Measurements from ENCODE around the gene APBB2. TPM values are rescaled to one million over a fixed set of nuclear protein-coding genes. Genes with fewer than 3 reads are reported as not detected.

Gene APBB2
- total RNA-seq, 1 experiment from 2014 or later, result 46.0 TPM

DNA sequence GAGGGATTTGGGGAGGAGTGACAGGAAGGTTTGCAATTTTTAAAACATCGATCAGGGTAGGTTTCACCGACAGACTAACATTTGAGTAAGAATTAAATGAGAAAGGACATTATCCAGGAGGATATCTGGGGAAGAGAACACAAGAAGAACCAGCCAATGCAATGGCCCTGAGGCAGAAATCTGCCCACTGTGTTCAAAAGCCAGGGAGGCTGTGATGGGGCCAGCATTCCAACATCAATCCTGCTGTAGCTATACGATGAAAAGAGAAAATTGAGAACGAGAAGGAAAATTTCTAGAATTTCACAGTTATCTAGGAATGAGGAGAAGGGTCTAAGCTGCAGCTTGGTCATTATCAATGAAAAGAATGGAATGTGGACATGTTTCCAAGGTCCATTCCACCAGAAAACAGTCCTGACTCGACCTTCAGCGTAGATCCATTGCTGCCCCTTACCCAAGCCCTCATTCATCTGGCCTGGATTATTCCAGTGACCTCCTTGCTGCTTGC is 84.4 kb downstream of the APBB2 start:
- no peaks in the 10 kb centered on the region for H3K36me3 ChIP-seq (ENCODE audit: low read depth)
- H3K27ac ChIP-seq, result no peak overlapping the region
- H3K4me3 ChIP-seq, result no peak overlapping the region
- H3K9me2 ChIP-seq (ENCODE audit: insufficient read depth), result no peaks in the 10 kb centered on the region
- CTCF ChIA-PET, result no interaction called here
- no peak overlapping the region for H2AFZ ChIP-seq
- intact Hi-C loops (cut with micrococcal nuclease; ENCODE audit: unreplicated experiment), result loop anchor here (10.0 kb wide), 1 partner anchor 75 kb away; no protein-coding TSS in a partner anchor
- H3K4me1 ChIP-seq (replicated peaks; ENCODE audit: insufficient read depth), result no peaks in the 10 kb centered on the region; the same call in 1 of the 2 replicates
- H4K20me1 ChIP-seq (ENCODE audit: insufficient read depth), result no peaks in the 10 kb centered on the region
- DNase-seq, result no peak
- POLR2A ChIA-PET (ENCODE audit: unreplicated experiment), result no interaction called here
- TF ChIP-seq, protein P1, sequence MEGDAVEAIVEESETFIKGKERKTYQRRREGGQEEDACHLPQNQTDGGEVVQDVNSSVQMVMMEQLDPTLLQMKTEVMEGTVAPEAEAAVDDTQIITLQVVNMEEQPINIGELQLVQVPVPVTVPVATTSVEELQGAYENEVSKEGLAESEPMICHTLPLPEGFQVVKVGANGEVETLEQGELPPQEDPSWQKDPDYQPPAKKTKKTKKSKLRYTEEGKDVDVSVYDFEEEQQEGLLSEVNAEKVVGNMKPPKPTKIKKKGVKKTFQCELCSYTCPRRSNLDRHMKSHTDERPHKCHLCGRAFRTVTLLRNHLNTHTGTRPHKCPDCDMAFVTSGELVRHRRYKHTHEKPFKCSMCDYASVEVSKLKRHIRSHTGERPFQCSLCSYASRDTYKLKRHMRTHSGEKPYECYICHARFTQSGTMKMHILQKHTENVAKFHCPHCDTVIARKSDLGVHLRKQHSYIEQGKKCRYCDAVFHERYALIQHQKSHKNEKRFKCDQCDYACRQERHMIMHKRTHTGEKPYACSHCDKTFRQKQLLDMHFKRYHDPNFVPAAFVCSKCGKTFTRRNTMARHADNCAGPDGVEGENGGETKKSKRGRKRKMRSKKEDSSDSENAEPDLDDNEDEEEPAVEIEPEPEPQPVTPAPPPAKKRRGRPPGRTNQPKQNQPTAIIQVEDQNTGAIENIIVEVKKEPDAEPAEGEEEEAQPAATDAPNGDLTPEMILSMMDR (conservative IDR thresholded peaks at IDR 0.05), result no peak
- no peak for TF ChIP-seq EZH2 (IDR thresholded peaks at IDR 0.05; ENCODE audit: low read depth)
- BruUV-seq (replicated peaks), result no TSS peak
- no peaks in the 10 kb centered on the region for H3K9me3 ChIP-seq (ENCODE audit: insufficient read depth, low read depth)
- no peaks in the 10 kb centered on the region for H3K27me3 ChIP-seq (ENCODE audit: insufficient read depth, low read depth)
- H3F3A ChIP-seq (ENCODE audit: insufficient read depth, low read depth), result no peaks in the 10 kb centered on the region
- no peaks in the 10 kb centered on the region for H3K79me2 ChIP-seq (ENCODE audit: low read depth)
- H3K4me2 ChIP-seq, result no peak overlapping the region

DNA sequence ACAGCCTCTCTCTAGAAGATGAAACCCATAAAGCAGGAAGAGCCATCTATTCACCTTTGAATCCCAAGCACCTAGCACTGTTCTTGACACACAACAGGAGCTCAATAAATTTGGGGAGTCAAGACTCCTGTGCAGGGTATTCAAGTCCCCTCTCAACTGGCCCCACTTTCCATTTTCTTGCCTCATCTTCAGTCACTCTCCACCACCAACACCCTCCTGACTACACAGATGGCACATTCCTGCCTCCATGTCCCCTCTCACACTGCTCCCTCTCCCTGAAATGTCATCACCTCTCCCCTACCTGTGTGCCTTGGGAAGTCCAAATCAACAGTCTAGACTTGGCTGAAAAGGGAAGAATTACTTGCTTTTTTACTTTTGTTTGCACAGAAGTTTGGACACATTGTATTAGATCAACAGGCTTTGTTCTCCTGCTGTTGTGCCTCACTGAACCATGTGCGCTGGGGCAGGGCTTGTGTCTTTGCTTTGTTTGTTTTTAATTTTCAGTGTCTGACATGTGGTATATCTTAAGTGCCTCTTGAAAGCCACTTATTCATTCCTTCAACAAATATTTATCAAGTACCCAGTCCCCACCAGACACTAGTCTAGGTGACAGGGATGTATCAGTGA is 85.1 kb downstream of the APBB2 start:
- Histone ChIP-seq H3K4me2 (no peak overlapping the region), H3K36me3 (ENCODE audit: low read depth) (no peaks in the 10 kb centered on the region), H3K4me3 (no peak overlapping the region), H2AFZ (no peak overlapping the region), H3K79me2 (ENCODE audit: low read depth) (no peaks in the 10 kb centered on the region), H3K27ac (no peak overlapping the region), H3K4me1 (replicated peaks; ENCODE audit: insufficient read depth) (no peaks in the 10 kb centered on the region; the same call in 1 of the 2 replicates), H4K20me1 (ENCODE audit: insufficient read depth) (no peaks in the 10 kb centered on the region), H3K9me3 (ENCODE audit: insufficient read depth, low read depth) (no peaks in the 10 kb centered on the region), H3K27me3 (ENCODE audit: insufficient read depth, low read depth) (no peaks in the 10 kb centered on the region), H3F3A (ENCODE audit: insufficient read depth, low read depth) (no peaks in the 10 kb centered on the region), H3K9me2 (ENCODE audit: insufficient read depth) (no peaks in the 10 kb centered on the region)
- ChIA-PET POLR2A (ENCODE audit: unreplicated experiment) (no interaction called here), CTCF (no interaction called here)
- no peak for DNase-seq
- BruUV-seq (replicated peaks), result no TSS peak
- intact Hi-C loops (cut with micrococcal nuclease; ENCODE audit: unreplicated experiment), result loop anchor here (10.0 kb wide), 1 partner anchor 76 kb away; no protein-coding TSS in a partner anchor
- no peak for TF ChIP-seq EZH2 (IDR thresholded peaks at IDR 0.05; ENCODE audit: low read depth)
- TF ChIP-seq, protein P1 (conservative IDR thresholded peaks at IDR 0.05), result no peak

DNA sequence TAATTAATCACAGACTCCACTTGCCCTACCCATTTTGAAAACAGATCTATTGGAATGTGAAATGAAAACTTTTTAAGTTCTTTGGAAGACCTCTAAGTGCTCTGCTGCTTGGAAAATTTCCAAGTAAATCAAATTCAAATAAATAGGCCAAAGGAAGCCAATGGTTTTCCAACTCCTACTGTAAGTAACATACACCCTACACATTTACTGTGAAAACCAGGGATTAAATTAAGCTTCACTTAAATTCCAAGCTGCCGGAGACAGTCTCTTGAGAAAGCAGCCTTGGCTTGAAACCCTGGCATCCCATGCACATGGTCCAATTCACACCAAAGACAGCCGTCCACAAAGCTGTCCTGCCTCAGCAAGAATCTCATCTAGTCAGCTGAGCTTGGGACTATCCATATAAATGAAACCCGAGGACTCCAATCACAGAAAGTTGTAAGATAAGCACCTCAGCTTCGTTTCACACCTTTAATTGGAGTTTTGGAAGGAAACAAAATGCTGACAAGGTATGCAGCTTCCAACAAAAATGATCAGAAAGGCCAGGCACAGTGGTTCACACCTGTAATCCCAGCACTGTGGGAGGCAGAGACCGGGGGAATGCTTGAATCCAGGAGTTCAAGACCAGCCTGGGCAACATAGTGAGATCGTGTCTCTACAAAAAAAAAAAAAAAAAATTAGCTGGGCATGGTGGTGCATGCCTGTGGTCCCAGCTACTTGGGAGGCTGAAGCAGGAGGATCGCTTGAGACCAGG is 88.6 kb downstream of the APBB2 start:
- H4K20me1 ChIP-seq (ENCODE audit: insufficient read depth), result no peaks in the 10 kb centered on the region
- H3F3A ChIP-seq (ENCODE audit: insufficient read depth, low read depth), result no peaks in the 10 kb centered on the region
- no peaks in the 10 kb centered on the region for H3K9me2 ChIP-seq (ENCODE audit: insufficient read depth)
- CTCF ChIA-PET, result interaction anchor here (0.6 to 0.9 kb wide), 2 partner anchors 9 to 217 kb away, joined by 6 read pairs; no protein-coding TSS in a partner anchor
- peak overlapping the region; percentile 3; the same call in 1 of the 2 replicates for H3K27ac ChIP-seq
- no peaks in the 10 kb centered on the region for H3K36me3 ChIP-seq (ENCODE audit: low read depth)
- H3K9me3 ChIP-seq (ENCODE audit: insufficient read depth, low read depth), result no peaks in the 10 kb centered on the region
- TF ChIP-seq EZH2 (IDR thresholded peaks at IDR 0.05; ENCODE audit: low read depth), result no peak
- TF ChIP-seq, protein P1 (conservative IDR thresholded peaks at IDR 0.05), result no peak
- H2AFZ ChIP-seq, result no peak overlapping the region
- intact Hi-C loops (cut with micrococcal nuclease; ENCODE audit: unreplicated experiment), result loop anchor here (10.0 kb wide), 1 partner anchor 79 kb away; no protein-coding TSS in a partner anchor
- H3K79me2 ChIP-seq (ENCODE audit: low read depth), result no peaks in the 10 kb centered on the region
- DNase-seq, result no peak
- no peaks in the 10 kb centered on the region for H3K27me3 ChIP-seq (ENCODE audit: insufficient read depth, low read depth)
- POLR2A ChIA-PET (ENCODE audit: unreplicated experiment), result no interaction called here
- no TSS peak for BruUV-seq (replicated peaks)
- no peaks in the 10 kb centered on the region; the same call in 1 of the 2 replicates for H3K4me1 ChIP-seq (replicated peaks; ENCODE audit: insufficient read depth)
- H3K4me2 ChIP-seq, result no peak overlapping the region
- H3K4me3 ChIP-seq, result no peak overlapping the region
